A673 (cell line): ENCODE results near the gene GALM. TPM values are rescaled to one million over a fixed set of nuclear protein-coding genes. Genes with fewer than 3 reads are reported as not detected.

Experiments used
- BruUV-seq: library from RNA; stranded (reverse); fragments of 400-500 nt; replicated peaks from 2 replicates; lab custom pipeline; 2021; lab: Mats Ljungman, UMichigan
- CTCF ChIA-PET: fragments of 300-600 bp; sonication (Branson Sonifier 250); formaldehyde crosslinking; loops from one replicate; lab custom pipeline; 2022; ENCODE audit warnings: antibody characterized with exemption; lab: Charles Lee
- POLR2A ChIA-PET: fragments of 300-600 bp; sonication (Branson Sonifier 250); formaldehyde crosslinking; loops from one replicate; lab custom pipeline; 2022; ENCODE audit warnings: antibody characterized with exemption; ENCODE audit not compliant: low non-redundant PET; lab: Charles Lee
- DNase-seq: peaks from one replicate; pipeline ENCODE4 v3.0.0-alpha.2; 2015; ENCODE audit warnings: low spot score
- H3K27ac ChIP-seq: fragments of 200-600 bp; sonication (generic); 2 replicates; pipeline ENCODE4 v1.5.1; 2016; ENCODE audit warnings: mixed run types, low read depth, mild to moderate bottlenecking, mixed read lengths, antibody characterized with exemption, low read length; ENCODE audit not compliant: poor library complexity, severe bottlenecking
- H3K27me3 ChIP-seq: fragments of 200-600 bp; sonication (generic); replicated peaks from 2 replicates; pipeline ENCODE4 v1.6.1; 2017; ENCODE audit warnings: mixed run types, low read depth, mild to moderate bottlenecking, mixed read lengths, antibody characterized with exemption, low read length; ENCODE audit not compliant: insufficient read depth, poor library complexity
- H3K36me3 ChIP-seq: fragments of 200-600 bp; sonication (generic); 2 replicates; pipeline ENCODE4 v1.6.1; 2016; ENCODE audit warnings: mixed run types, mild to moderate bottlenecking, mixed read lengths, antibody characterized with exemption, low read length; ENCODE audit not compliant: insufficient read depth, poor library complexity, severe bottlenecking
- H3K4me1 ChIP-seq: fragments of 200-600 bp; sonication (generic); 2 replicates; pipeline ENCODE4 v1.6.1; 2017; ENCODE audit warnings: mixed run types, mild to moderate bottlenecking, mixed read lengths, antibody characterized with exemption, low read length; ENCODE audit not compliant: insufficient read depth, poor library complexity, severe bottlenecking
- H3K4me3 ChIP-seq: fragments of 200-600 bp; sonication (generic); 2 replicates; pipeline ENCODE4 v1.5.1; 2016; ENCODE audit warnings: low read depth, mixed run types, mild to moderate bottlenecking, mixed read lengths, low read length; ENCODE audit not compliant: poor library complexity, severe bottlenecking
- H3K9me3 ChIP-seq: fragments of 200-600 bp; sonication (generic); 2 replicates; pipeline ENCODE4 v1.6.1; 2016; ENCODE audit warnings: mixed run types, low read depth, mild to moderate bottlenecking, mixed read lengths, antibody characterized with exemption, low read length; ENCODE audit not compliant: poor library complexity, severe bottlenecking
- CTCF ChIP-seq: fragments of 300-800, 200-600 bp; sonication (generic); conservative IDR thresholded peaks from 2 replicates; pipeline ENCODE4 v1.5.1; 2017; ENCODE audit warnings: low read depth, mild to moderate bottlenecking, antibody characterized with exemption, low read length, moderate library complexity, mixed read lengths
- EZH2 ChIP-seq: fragments of 200-600 bp; sonication (generic); IDR thresholded peaks from 2 replicates; pipeline ENCODE4 v1.6.1; 2017; ENCODE audit warnings: borderline replicate concordance, low read depth, mild to moderate bottlenecking, mixed read lengths, antibody characterized with exemption, low read length; ENCODE audit not compliant: poor library complexity, severe bottlenecking
- intact Hi-C: fragments of 100-400 bp; cut with micrococcal nuclease; formaldehyde crosslinking; loops from one replicate; pipeline ENCODE4 v1.10.0; 2022; ENCODE audit not compliant: unreplicated experiment
- total RNA-seq: library from RNA; stranded (reverse); gene quantifications from 2 replicates; pipeline ENCODE4 v1.2.3, GENCODE V29; 2021

The GALM gene
- total RNA-seq, 1 experiment from 2014 or later, result 6.6 TPM

GRCh38 chr2:38748391-38748790 is 82.5 kb downstream of the GALM start:
- Histone ChIP-seq H3K27me3 (no peaks in the 10 kb centered on the region), H3K4me3 (peak overlapping the region; percentile 90), H3K9me3 (no peaks in the 10 kb centered on the region), H3K27ac (peak overlapping the region; percentile 40), H3K36me3 (peaks cover 67% of the 10 kb centered on the region), H3K4me1 (peaks cover 63% of the 10 kb centered on the region)
- intact Hi-C loops, result loop anchor here (5.0 kb wide), 1 partner anchor 79 kb away; no protein-coding TSS in a partner anchor
- POLR2A ChIA-PET, result interaction anchor here (0.7 kb wide), 1 partner anchor 23 kb away, joined by 5 read pairs; no protein-coding TSS in a partner anchor
- no peak for DNase-seq
- no TSS peak for BruUV-seq
- CTCF ChIA-PET, result no interaction called here
- TF ChIP-seq EZH2 (no peak), CTCF (no peak)

GRCh38 chr2:38748943-38749804 is 83.3 kb downstream of the GALM start:
- peaks cover 60% of the 10 kb centered on the region for H3K36me3 ChIP-seq
- BruUV-seq, result no TSS peak
- no peak for DNase-seq
- intact Hi-C loops, result loop anchor here (5.0 kb wide), 1 partner anchor 78 kb away; no protein-coding TSS in a partner anchor
- no peak overlapping the region for H3K27ac ChIP-seq
- ChIA-PET POLR2A (no interaction called here), CTCF (no interaction called here)
- no peak for TF ChIP-seq EZH2
- no peak for TF ChIP-seq CTCF
- no peaks in the 10 kb centered on the region for H3K27me3 ChIP-seq
- peak overlapping the region; percentile 90 for H3K4me3 ChIP-seq
- no peaks in the 10 kb centered on the region for H3K9me3 ChIP-seq
- peaks cover 66% of the 10 kb centered on the region for H3K4me1 ChIP-seq

GRCh38 chr2:38750011-38750890 is 84.3 kb downstream of the GALM start:
- intact Hi-C loops, result no loop called here
- DNase-seq, result peak; percentile 55
- H3K4me1 ChIP-seq, result peaks cover 59% of the 10 kb centered on the region
- no TSS peak for BruUV-seq
- peak overlapping the region; percentile 90 for H3K4me3 ChIP-seq
- no peaks in the 10 kb centered on the region for H3K9me3 ChIP-seq
- POLR2A ChIA-PET, result interaction anchor here (0.5 to 1.8 kb wide), 9 partner anchors 8 to 373 kb away, joined by 3 to 24 read pairs (median 5); no protein-coding TSS in a partner anchor
- peaks cover 49% of the 10 kb centered on the region for H3K36me3 ChIP-seq
- no peak for TF ChIP-seq CTCF
- TF ChIP-seq EZH2, result no peak
- H3K27me3 ChIP-seq, result no peaks in the 10 kb centered on the region
- CTCF ChIA-PET, result no interaction called here
- peak overlapping the region; percentile 99 for H3K27ac ChIP-seq
